MCF 10A (cell line): Measurements from ENCODE around the gene BAG3. TPM values are rescaled to one million over a fixed set of nuclear protein-coding genes. Genes with fewer than 3 reads are reported as not detected.
A peak's percentile ranks its signal among the peaks of the same experiment; 100 is the strongest.

ENCODE experiments used
- BruUV-seq: library from RNA; stranded (reverse); fragments of 400-500 nt; replicated peaks from 2 replicates; lab custom pipeline; 2021; lab: Mats Ljungman, UMichigan
- CTCF ChIA-PET: fragments of 300-600 bp; sonication (Branson Sonifier 250); formaldehyde crosslinking; extraction: SDS; loops from one replicate; lab custom pipeline; 2021; ENCODE audit warnings: antibody characterized with exemption, inconsistent platforms; lab: Yijun Ruan, JAX
- POLR2A ChIA-PET: fragments of 300-600, 350-650 bp; sonication (Branson Sonifier 250); formaldehyde crosslinking; extraction: SDS; loops from one replicate; lab custom pipeline; 2020; ENCODE audit warnings: antibody characterized with exemption, inconsistent platforms; lab: Yijun Ruan, JAX
- DNase-seq: peaks from one replicate; pipeline ENCODE4 v3.0.0-alpha.2; 2018; ENCODE audit not compliant: unreplicated experiment
- H3K27ac Mint-ChIP-seq: one replicate; pipeline ENCODE4 v1.8.0; 2022; ENCODE audit warnings: mild to moderate bottlenecking, low read depth, mixed read lengths; ENCODE audit not compliant: unreplicated experiment
- H3K27me3 Mint-ChIP-seq: one replicate; pipeline ENCODE4 v1.8.0; 2022; ENCODE audit warnings: mixed read lengths; ENCODE audit not compliant: insufficient read depth, unreplicated experiment
- H3K36me3 Mint-ChIP-seq: one replicate; pipeline ENCODE4 v1.8.0; 2022; ENCODE audit warnings: mild to moderate bottlenecking, moderate library complexity, mixed read lengths; ENCODE audit not compliant: insufficient read depth, unreplicated experiment
- H3K4me1 Mint-ChIP-seq: one replicate; pipeline ENCODE4 v1.8.0; 2022; ENCODE audit warnings: mixed read lengths; ENCODE audit not compliant: insufficient read depth, unreplicated experiment
- H3K4me3 Mint-ChIP-seq: one replicate; pipeline ENCODE4 v1.8.0; 2022; ENCODE audit warnings: mild to moderate bottlenecking, moderate library complexity, mixed read lengths; ENCODE audit not compliant: unreplicated experiment
- H3K9me3 Mint-ChIP-seq: one replicate; pipeline ENCODE4 v1.8.0; 2022; ENCODE audit warnings: mixed read lengths; ENCODE audit not compliant: unreplicated experiment
- CTCF ChIP-seq: fragments of 200-600 bp; IDR thresholded peaks from one replicate; pipeline ENCODE4 v1.8.0; 2022; ENCODE audit warnings: antibody characterized with exemption, mild to moderate bottlenecking; ENCODE audit not compliant: unreplicated experiment
- intact Hi-C: fragments of 100-400 bp; cut with micrococcal nuclease; formaldehyde crosslinking; loops from 2 replicates; pipeline ENCODE4 v1.14.1; 2022
- total RNA-seq: library from RNA; stranded (reverse); gene quantifications from 2 replicates; pipeline ENCODE4 v1.2.3, GENCODE V29; 2022

BAG3 gene
- total RNA-seq, 1 experiment from 2014 or later, result 53.7 TPM

GRCh38 chr10:119686465-119687191 is 35.4 kb downstream of the BAG3 start:
- Mint-ChIP-seq H3K27me3 (no peaks in the 10 kb centered on the region), H3K9me3 (no peaks in the 10 kb centered on the region), H3K36me3 (peaks cover 7% of the 10 kb centered on the region), H3K27ac (peak overlapping the region; percentile 82), H3K4me3 (peak overlapping the region; percentile 71), H3K4me1 (peaks cover 20% of the 10 kb centered on the region)
- DNase-seq, result peak; percentile 93
- CTCF ChIA-PET, result interaction anchor here (0.5 to 3.0 kb wide), 42 partner anchors 9 to 911 kb away, joined by 3 to 30 read pairs (median 4); partner anchors contain the start of gene SEC23IP
- no TSS peak for BruUV-seq
- POLR2A ChIA-PET, result interaction anchor here (0.6 to 22.3 kb wide), 31 partner anchors 8 to 1028 kb away, joined by 3 to 752 read pairs (median 4); partner anchors contain the start of genes BAG3, INPP5F, MCMBP and SEC23IP
- peak; percentile 95 for TF ChIP-seq CTCF
- intact Hi-C loops, result loop anchor here (1.0 to 10.0 kb wide), 7 partner anchors 39 to 651 kb away; partner anchors contain the start of gene SEC23IP

- no peak for TF ChIP-seq CTCF
Measured at GRCh38 chr10:119687192-119688032, 36.2 kb downstream of the BAG3 start.

GRCh38 chr10:119688033-119688508 is 36.9 kb downstream of the BAG3 start:
- H3K27me3 Mint-ChIP-seq, result no peaks in the 10 kb centered on the region
- H3K4me1 Mint-ChIP-seq, result peaks cover 11% of the 10 kb centered on the region
- ChIA-PET CTCF (interaction anchor here (0.5 to 3.0 kb wide), 11 partner anchors 18 to 204 kb away, joined by 3 to 30 read pairs (median 13); partner anchors contain the start of gene SEC23IP), POLR2A (interaction anchor here (1.2 to 22.3 kb wide), 12 partner anchors 13 to 205 kb away, joined by 3 to 752 read pairs (median 10); partner anchors contain the start of genes BAG3, INPP5F, MCMBP and SEC23IP)
- no peak for DNase-seq
- peak overlapping the region; percentile 82 for H3K27ac Mint-ChIP-seq
- intact Hi-C loops, result loop anchor here (5.0 to 10.0 kb wide), 2 partner anchors 207 to 649 kb away; partner anchors contain the start of gene SEC23IP
- H3K4me3 Mint-ChIP-seq, result no peak overlapping the region
- BruUV-seq, result no TSS peak
- H3K9me3 Mint-ChIP-seq, result no peaks in the 10 kb centered on the region
- TF ChIP-seq CTCF, result no peak
- no peaks in the 10 kb centered on the region for H3K36me3 Mint-ChIP-seq

More at GRCh38 chr10:119687192-119688032, 36.2 kb downstream of the BAG3 start:
- Mint-ChIP-seq H3K9me3 (no peaks in the 10 kb centered on the region), H3K36me3 (peaks cover under 1% of the 10 kb centered on the region), H3K4me3 (peak overlapping the region; percentile 71), H3K4me1 (peaks cover 12% of the 10 kb centered on the region), H3K27me3 (no peaks in the 10 kb centered on the region), H3K27ac (peak overlapping the region; percentile 82)
- intact Hi-C loops, result loop anchor here (2.0 to 10.0 kb wide), 4 partner anchors 51 to 650 kb away; partner anchors contain the start of gene SEC23IP
- ChIA-PET CTCF (interaction anchor here (0.5 to 3.0 kb wide), 33 partner anchors 8 to 910 kb away, joined by 3 to 30 read pairs (median 4); partner anchors contain the start of gene SEC23IP), POLR2A (interaction anchor here (0.6 to 22.3 kb wide), 29 partner anchors 8 to 1027 kb away, joined by 3 to 752 read pairs (median 4); partner anchors contain the start of genes BAG3, INPP5F, MCMBP and SEC23IP)
- BruUV-seq, result TSS peak; percentile 46
- DNase-seq, result no peak
